Peyer's patch (tissue), 4 donors: ENCODE results near the gene SRSF1.

Experiments used
- CTCF ChIP-seq, 6 experiments: fragments of 450-650 bp in 4 of 6; fragments of 200-600 bp in 2 of 6; sonication (generic) in 1 of 6; IDR thresholded peaks; one replicate each; pipeline ENCODE4 v1.5.1; 2017 to 2019; ENCODE audit warnings: antibody characterized with exemption in 6 of 6, mild to moderate bottlenecking in 3 of 6, moderate library complexity in 1 of 6
- POLR2A ChIP-seq, 2 donors: fragments of 450-650 bp; IDR thresholded peaks; one replicate each; pipeline ENCODE4 v1.5.1; 2017; ENCODE audit warnings: antibody characterized with exemption in 2 of 2, mild to moderate bottlenecking in 2 of 2, moderate library complexity in 2 of 2

GRCh38 chr17:58046239-58047094 is 39.4 kb upstream of the SRSF1 start:
- TF ChIP-seq CTCF (IDR thresholded peaks at IDR 0.05) (no peak), POLR2A (IDR thresholded peaks at IDR 0.05) (no peak)
